DMS114 treated with DMSO at 0.1 percent for 48 hours (cell line): ENCODE results near the gene E2F3.

ENCODE experiments used
- DNase-seq: peaks from one replicate; lab custom pipeline; 2025; ENCODE audit not compliant: unreplicated experiment; lab: John Stamatoyannopoulos, UW

Gene E2F3

GRCh38 chr6:20401205-20402091, at the start of gene E2F3:
Gene E2F3, plus strand, starts transcription at chr6:20401879. Its CDS starts 354 bp downstream, at chr6:20402233.
- peak; percentile 100 for DNase-seq

GRCh38 chr6:20352346-20352745, 49.3 kb upstream of the E2F3 start:
- DNase-seq: no peak

GRCh38 chr6:20353134-20353533, 48.5 kb upstream of the E2F3 start:
- no peak for DNase-seq

GRCh38 chr6:20354366-20354765, 47.3 kb upstream of the E2F3 start:
- DNase-seq: no peak

- no peak for DNase-seq
These were observed 41.1 kb upstream of the E2F3 start for GRCh38 chr6:20360471-20361119.

- no peak for DNase-seq
These were observed 39.1 kb upstream of the E2F3 start for GRCh38 chr6:20362623-20363022.

- no peak for DNase-seq
These were observed 37.4 kb upstream of the E2F3 start for GRCh38 chr6:20364327-20364726.

GRCh38 chr6:20365456-20365855, 36.2 kb upstream of the E2F3 start:
- DNase-seq: no peak

- no peak for DNase-seq
These were observed 35.4 kb upstream of the E2F3 start for GRCh38 chr6:20366082-20366830.

GRCh38 chr6:20367743-20368485, 33.8 kb upstream of the E2F3 start:
- no peak for DNase-seq

- DNase-seq: no peak
These were observed 31.3 kb upstream of the E2F3 start for GRCh38 chr6:20370393-20370792.

- no peak for DNase-seq
These were observed 30.9 kb upstream of the E2F3 start for GRCh38 chr6:20370801-20371200.

- DNase-seq: no peak
These were observed 26.2 kb upstream of the E2F3 start for GRCh38 chr6:20375436-20375835.

- DNase-seq: no peak
These were observed 23.9 kb upstream of the E2F3 start for GRCh38 chr6:20377623-20378265.

GRCh38 chr6:20379231-20379630, 22.4 kb upstream of the E2F3 start:
- DNase-seq: no peak

- DNase-seq: no peak
These were observed 15.5 kb upstream of the E2F3 start for GRCh38 chr6:20386218-20386617.

- DNase-seq: no peak
These were observed 12.6 kb upstream of the E2F3 start for GRCh38 chr6:20389066-20389465.

GRCh38 chr6:20393297-20393696, 8.4 kb upstream of the E2F3 start:
- DNase-seq: no peak

GRCh38 chr6:20399518-20399917, 2.2 kb upstream of the E2F3 start:
- DNase-seq: no peak

- peak; percentile 63 for DNase-seq
These were observed 1.0 kb upstream of the E2F3 start for GRCh38 chr6:20400456-20401204.
